B cell (primary cell): Measurements from ENCODE around the gene MICAL3. TPM values are rescaled to one million over a fixed set of nuclear protein-coding genes. Genes with fewer than 3 reads are reported as not detected.

Experiments used
- ATAC-seq: fragments of 200-7000 bp; cut with Tn5 transposase; one replicate; pipeline ENCODE4 v1.10.0; 2021; ENCODE audit warnings: low read depth, mild to moderate bottlenecking, moderate number of reproducible peaks, moderate library complexity
- CTCF ChIA-PET: fragments of 350-600 bp; sonication (Branson Sonifier 250); formaldehyde crosslinking; loops from one replicate; lab custom pipeline; 2021; ENCODE audit warnings: antibody characterized with exemption, inconsistent platforms; lab: Charles Lee
- POLR2A ChIA-PET: fragments of 350-600 bp; sonication (Branson Sonifier 250); formaldehyde crosslinking; loops from one replicate; lab custom pipeline; 2021; ENCODE audit warnings: antibody characterized with exemption; lab: Charles Lee
- DNase-seq: peaks from one replicate; pipeline ENCODE4 v3.0.0; 2013
- H2AFZ ChIP-seq: 2 replicates; pipeline ENCODE4 v1.6.1; 2012; ENCODE audit warnings: mild to moderate bottlenecking, low read depth, low read length; ENCODE audit not compliant: insufficient read depth, poor library complexity, severe bottlenecking
- H3K27ac ChIP-seq, 2 donors: 1 replicate in 1 of 2; 2 replicates in 1 of 2; pipeline ENCODE4 v1.5.1; 2012 to 2013; ENCODE audit warnings: low read length in 2 of 2, mild to moderate bottlenecking in 2 of 2, moderate library complexity in 1 of 2
- H3K27me3 ChIP-seq, 4 experiments: fragments of 200-600 bp in 1 of 4; sonication (generic) in 1 of 4; replicated peaks in 1 of 4; 1 replicate in 2 of 4; 2 replicates in 2 of 4; pipeline versions ENCODE4 v1.6.1 to v1.7.0; 2013 to 2016; ENCODE audit warnings: low read length in 3 of 4, mild to moderate bottlenecking in 2 of 4, mixed read lengths in 1 of 4, moderate library complexity in 1 of 4; ENCODE audit not compliant: insufficient read depth in 4 of 4, control insufficient read depth in 3 of 4; ENCODE audit errors: control extremely low read depth in 1 of 4
- H3K36me3 ChIP-seq, 2 experiments: replicated peaks in 1 of 2; 1 replicate in 1 of 2; 2 replicates in 1 of 2; pipeline versions ENCODE4 v1.6.1 to v1.7.1; 2013; ENCODE audit warnings: low read length in 1 of 2; ENCODE audit not compliant: insufficient read depth in 2 of 2, control insufficient read depth in 1 of 2; ENCODE audit errors: control extremely low read depth in 1 of 2, extremely low read depth in 1 of 2
- H3K4me1 ChIP-seq, 2 donors: fragments of 200-600 bp in 1 of 2; sonication (generic) in 1 of 2; 1 replicate in 1 of 2; 2 replicates in 1 of 2; pipeline versions ENCODE4 v1.5.1 to v1.6.1; 2013 to 2017; ENCODE audit warnings: low read length in 2 of 2; ENCODE audit not compliant: control insufficient read depth in 2 of 2, insufficient read depth in 2 of 2
- H3K4me2 ChIP-seq: replicated peaks from 2 replicates; pipeline ENCODE3; 2012; ENCODE audit warnings: mild to moderate bottlenecking, low read depth, low read length; ENCODE audit not compliant: poor library complexity, severe bottlenecking
- H3K4me3 ChIP-seq, 5 experiments: fragments of 200-600 bp in 1 of 5; sonication (generic) in 1 of 5; 1 replicate in 3 of 5; 2 replicates in 2 of 5; pipeline versions ENCODE4 v1.5.1 to v1.7.0; 2011 to 2016; ENCODE audit warnings: low read length in 4 of 5, mild to moderate bottlenecking in 4 of 5, low read depth in 2 of 5, control low read depth in 1 of 5, moderate library complexity in 1 of 5; ENCODE audit not compliant: insufficient read depth in 1 of 5; ENCODE audit errors: control extremely low read depth in 1 of 5, extremely low read depth in 1 of 5
- H3K79me2 ChIP-seq: fragments of 200-600 bp; sonication (generic); one replicate; pipeline ENCODE4 v1.6.0; 2016; ENCODE audit warnings: low read length; ENCODE audit not compliant: control insufficient read depth, insufficient read depth
- H3K9ac ChIP-seq: fragments of 200-600 bp; sonication (generic); 2 replicates; pipeline ENCODE4 v1.6.1; 2017; ENCODE audit warnings: mild to moderate bottlenecking, low read length, moderate library complexity
- H3K9me3 ChIP-seq, 3 donors: one replicate each; pipeline versions ENCODE4 v1.6.1 to v1.7.1; 2013; ENCODE audit warnings: low read length in 2 of 3; ENCODE audit not compliant: control insufficient read depth in 2 of 3, insufficient read depth in 1 of 3; ENCODE audit errors: control extremely low read depth in 1 of 3
- H4K20me1 ChIP-seq: 2 replicates; pipeline ENCODE4 v1.6.0; 2012; ENCODE audit warnings: mild to moderate bottlenecking, low read length; ENCODE audit not compliant: insufficient read depth, control insufficient read depth, poor library complexity, severe bottlenecking
- H3K27ac Mint-ChIP-seq: one replicate; pipeline ENCODE4 v1.8.0; 2021; ENCODE audit warnings: mixed read lengths
- H3K27me3 Mint-ChIP-seq: one replicate; pipeline ENCODE4 v1.8.0; 2021; ENCODE audit warnings: mixed read lengths
- H3K4me1 Mint-ChIP-seq: one replicate; pipeline ENCODE4 v1.8.0; 2021; ENCODE audit warnings: mixed read lengths
- H3K4me3 Mint-ChIP-seq: one replicate; pipeline ENCODE4 v1.8.0; 2021; ENCODE audit warnings: mixed read lengths
- H3K9me3 Mint-ChIP-seq: one replicate; pipeline ENCODE4 v1.8.0; 2022; ENCODE audit warnings: mixed read lengths; ENCODE audit not compliant: insufficient read depth
- EZH2 ChIP-seq: IDR thresholded peaks from 2 replicates; pipeline ENCODE4 v1.6.1; 2012; ENCODE audit warnings: borderline replicate concordance, low read depth, mild to moderate bottlenecking, moderate library complexity, low read length; ENCODE audit not compliant: insufficient read depth, poor library complexity, severe bottlenecking
- WGBS: methylation state at CpG from one replicate; pipeline ENCODE4 v1.1.5; 2013; ENCODE audit warnings: missing lambda C conversion rate; ENCODE audit not compliant: insufficient coverage; 5-methylcytosine and 5-hydroxymethylcytosine counted together
- intact Hi-C: fragments of 100-400 bp; cut with micrococcal nuclease; formaldehyde crosslinking; loops from one replicate; pipeline ENCODE4 v1.10.0; 2022
- polyA plus RNA-seq: library from polyadenylated mRNA; depleted of rRNA; stranded (reverse); fragments of >200 nt; gene quantifications from 2 replicates; pipeline ENCODE4 v1.2.3, GENCODE V29; 2012
- total RNA-seq, 2 donors: library from RNA; stranded (reverse); fragments of 120-200 nt in 1 of 2; gene quantifications; 1 replicate in 1 of 2; 2 replicates in 1 of 2; pipeline versions ENCODE4 v1.2.3 to v1.2.4, GENCODE V29; 2013 to 2022
- TF ChIP-seq, protein P1 (sequence below): fragments of 200-600 bp; IDR thresholded peaks from one replicate; pipeline ENCODE4 v1.8.0; 2022; ENCODE audit warnings: antibody characterized with exemption, mild to moderate bottlenecking

The MICAL3 gene
- total and polyA plus RNA-seq, 2 donors (not counting 1 experiment from before 2014, with no cell fraction given), result 50.5 to 253 TPM

DNA sequence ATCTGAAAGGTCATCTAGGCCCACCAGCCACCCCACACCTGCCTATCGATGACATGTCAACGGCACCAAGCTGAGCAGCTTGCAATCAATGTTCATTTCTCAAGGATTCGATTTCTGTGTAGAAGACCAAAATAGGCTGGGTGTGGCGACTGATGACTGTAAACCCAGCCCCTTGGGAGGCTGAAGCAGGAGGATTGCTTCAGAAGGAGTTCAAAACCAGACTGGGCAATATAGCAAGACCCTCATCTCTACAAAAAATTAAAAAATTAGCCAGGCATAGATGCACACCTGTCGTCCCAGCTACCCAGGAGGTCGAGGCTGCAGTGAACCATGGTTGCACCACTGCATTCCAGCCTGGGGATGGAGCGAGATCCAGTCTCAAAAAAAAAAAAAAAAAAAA is 108.7 kb downstream of the MICAL3 start:
- peaks cover 100% of the 10 kb centered on the region for H3K79me2 ChIP-seq
- H2AFZ ChIP-seq, result no peak overlapping the region
- peaks cover 0 to 11% of the 10 kb centered on the region in 2 experiments for H3K36me3 ChIP-seq
- Mint-ChIP-seq H3K4me1 (peaks cover 44% of the 10 kb centered on the region), H3K27me3 (no peaks in the 10 kb centered on the region), H3K27ac (no peak overlapping the region), H3K4me3 (no peak overlapping the region), H3K9me3 (no peaks in the 10 kb centered on the region)
- ChIA-PET CTCF (no interaction called here), POLR2A (no interaction called here)
- ATAC-seq (no peak), DNase-seq (no peak)
- H3K9ac ChIP-seq, result no peak overlapping the region
- peaks cover 41 to 66% of the 10 kb centered on the region in 2 donors for H3K4me1 ChIP-seq
- no peaks in the 10 kb centered on the region for H3K9me3 ChIP-seq
- TF ChIP-seq, protein P1, sequence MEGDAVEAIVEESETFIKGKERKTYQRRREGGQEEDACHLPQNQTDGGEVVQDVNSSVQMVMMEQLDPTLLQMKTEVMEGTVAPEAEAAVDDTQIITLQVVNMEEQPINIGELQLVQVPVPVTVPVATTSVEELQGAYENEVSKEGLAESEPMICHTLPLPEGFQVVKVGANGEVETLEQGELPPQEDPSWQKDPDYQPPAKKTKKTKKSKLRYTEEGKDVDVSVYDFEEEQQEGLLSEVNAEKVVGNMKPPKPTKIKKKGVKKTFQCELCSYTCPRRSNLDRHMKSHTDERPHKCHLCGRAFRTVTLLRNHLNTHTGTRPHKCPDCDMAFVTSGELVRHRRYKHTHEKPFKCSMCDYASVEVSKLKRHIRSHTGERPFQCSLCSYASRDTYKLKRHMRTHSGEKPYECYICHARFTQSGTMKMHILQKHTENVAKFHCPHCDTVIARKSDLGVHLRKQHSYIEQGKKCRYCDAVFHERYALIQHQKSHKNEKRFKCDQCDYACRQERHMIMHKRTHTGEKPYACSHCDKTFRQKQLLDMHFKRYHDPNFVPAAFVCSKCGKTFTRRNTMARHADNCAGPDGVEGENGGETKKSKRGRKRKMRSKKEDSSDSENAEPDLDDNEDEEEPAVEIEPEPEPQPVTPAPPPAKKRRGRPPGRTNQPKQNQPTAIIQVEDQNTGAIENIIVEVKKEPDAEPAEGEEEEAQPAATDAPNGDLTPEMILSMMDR, result no peak
- TF ChIP-seq EZH2, result no peak
- intact Hi-C loops, result loop anchor here (10.0 kb wide), 1 partner anchor 49 kb away; no protein-coding TSS in a partner anchor
- H3K27me3 ChIP-seq, result no peaks in the 10 kb centered on the region
- H3K4me2 ChIP-seq, result no peak overlapping the region
- H4K20me1 ChIP-seq, result peaks cover 99% of the 10 kb centered on the region
- H3K4me3 ChIP-seq, result no peak overlapping the region
- H3K27ac ChIP-seq, result no peak overlapping the region
- 93% methylated on average over 5 of the region's 7 CpGs for WGBS

DNA sequence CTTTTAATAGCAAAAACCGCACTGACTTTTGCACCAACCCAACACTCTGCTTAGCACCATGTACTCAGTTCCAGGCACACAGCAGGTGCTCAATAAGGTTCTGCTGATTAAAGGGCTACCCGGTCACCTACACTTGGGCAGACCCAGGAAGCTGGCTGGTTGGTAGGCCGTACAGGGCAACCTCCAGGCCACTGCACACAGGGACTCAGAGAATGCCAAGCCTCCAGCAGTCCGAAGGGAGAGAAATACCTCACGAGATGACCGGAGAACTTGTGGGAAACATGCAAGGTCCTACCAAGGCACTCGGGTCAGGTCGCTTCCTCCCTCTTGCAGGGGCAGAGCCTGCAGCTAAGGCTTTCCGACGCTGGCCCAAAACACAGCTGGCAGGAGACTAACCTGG is 109.2 kb downstream of the MICAL3 start:
- intact Hi-C loops, result loop anchor here (10.0 kb wide), 1 partner anchor 50 kb away; no protein-coding TSS in a partner anchor
- H2AFZ ChIP-seq, result no peak overlapping the region
- H3K27me3 Mint-ChIP-seq, result no peaks in the 10 kb centered on the region
- H3K27me3 ChIP-seq, result no peaks in the 10 kb centered on the region
- H3K4me2 ChIP-seq, result no peak overlapping the region
- H3K79me2 ChIP-seq, result peaks cover 100% of the 10 kb centered on the region
- ATAC-seq (no peak), DNase-seq (no peak)
- ChIA-PET POLR2A (no interaction called here), CTCF (no interaction called here)
- H3K27ac ChIP-seq, result no peak overlapping the region
- H3K4me3 Mint-ChIP-seq, result no peak overlapping the region
- peaks cover 0 to 11% of the 10 kb centered on the region in 2 experiments for H3K36me3 ChIP-seq
- no peak overlapping the region for H3K4me3 ChIP-seq
- H3K9ac ChIP-seq, result no peak overlapping the region
- 92% methylated on average over 10 of the region's 10 CpGs for WGBS
- no peak overlapping the region for H3K27ac Mint-ChIP-seq
- H3K4me1 Mint-ChIP-seq, result peaks cover 47% of the 10 kb centered on the region
- H3K9me3 Mint-ChIP-seq, result no peaks in the 10 kb centered on the region
- TF ChIP-seq, protein P1, result no peak
- TF ChIP-seq EZH2, result no peak
- peaks cover 99% of the 10 kb centered on the region for H4K20me1 ChIP-seq
- H3K4me1 ChIP-seq, result peaks cover 36 to 66% of the 10 kb centered on the region in 2 donors
- no peaks in the 10 kb centered on the region for H3K9me3 ChIP-seq
